Occipital lobe (tissue), 2 donors: ENCODE results near the gene AURKAIP1. TPM values are rescaled to one million over a fixed set of nuclear protein-coding genes. Genes with fewer than 3 reads are reported as not detected.

Source experiments
- DNase-seq: peaks from one replicate; lab custom pipeline; 2025; lab: John Stamatoyannopoulos, UW
- total RNA-seq: library from RNA; depleted of rRNA; stranded (reverse); fragments of >200 nt; gene quantifications from one replicate; pipeline ENCODE4 v1.2.3, GENCODE V29; 2014

The AURKAIP1 gene
- total RNA-seq, 1 donor from 2014 or later: 26.2 TPM

GRCh38 chr1:1361233-1361981, 13.6 kb downstream of the AURKAIP1 start:
- no peak for DNase-seq

- DNase-seq: no peak
Measured at GRCh38 chr1:1360506-1361169, 14.4 kb downstream of the AURKAIP1 start.

- no peak for DNase-seq
Measured at GRCh38 chr1:1359664-1360468, 15.1 kb downstream of the AURKAIP1 start.

- no peak for DNase-seq
Measured at GRCh38 chr1:1359308-1359663, 15.7 kb downstream of the AURKAIP1 start.

GRCh38 chr1:1358433-1359271, 16.4 kb downstream of the AURKAIP1 start, which contains the start of gene MXRA8:
MXRA8 (minus strand) TSS chr1:1358555; CDS start chr1:1358504, 51 bp downstream.
- DNase-seq: no peak

GRCh38 chr1:1357871-1358432, 17.1 kb downstream of the AURKAIP1 start:
- DNase-seq: no peak

- no peak for DNase-seq
Measured at GRCh38 chr1:1356796-1357401, 18.1 kb downstream of the AURKAIP1 start.

GRCh38 chr1:1356166-1356795, 18.7 kb downstream of the AURKAIP1 start:
- DNase-seq: no peak

- DNase-seq: no peak
Measured at GRCh38 chr1:1355416-1355815, 19.6 kb downstream of the AURKAIP1 start.

- DNase-seq: no peak
Measured at GRCh38 chr1:1354271-1355247, 20.4 kb downstream of the AURKAIP1 start.

GRCh38 chr1:1353389-1354151, 21.4 kb downstream of the AURKAIP1 start:
- DNase-seq: no peak

GRCh38 chr1:1352786-1353388, 22.1 kb downstream of the AURKAIP1 start:
- no peak for DNase-seq

GRCh38 chr1:1351511-1352427, 23.2 kb downstream of the AURKAIP1 start:
- no peak for DNase-seq

- DNase-seq: peak; percentile 63
Measured at GRCh38 chr1:1349256-1350012, 25.6 kb downstream of the AURKAIP1 start, which contains the start of gene DVL1. DVL1 (minus strand) TSS chr1:1349418; CDS start chr1:1349065, 353 bp downstream.

GRCh38 chr1:1348420-1349255, 26.4 kb downstream of the AURKAIP1 start:
- no peak for DNase-seq
